Activated CD8-positive, alpha-beta memory T cell treated with anti-CD3 and anti-CD28 coated beads for 4 hours (primary cell): ENCODE results near the gene RNASEH1.
"Not testable (repeated sequence)": the region's sequence is repeated elsewhere in the genome, so short reads cannot be mapped to it uniquely, and the experiment has no call there.

ENCODE experiments used
- DNase-seq, 2 donors: peaks; one replicate each; pipeline ENCODE4 v3.0.0-alpha.2; 2020; ENCODE audit warnings: low read depth in 2 of 2

RNASEH1 gene

GRCh38 chr2:3594493-3595281, 36.6 kb upstream of the RNASEH1 start, which contains the start of gene COLEC11:
COLEC11 (plus strand) TSS chr2:3595112; CDS start chr2:3604341, 9,229 bp downstream.
- DNase-seq, result no peak

- no peak for DNase-seq
These were observed 31.0 kb upstream of the RNASEH1 start for GRCh38 chr2:3589086-3589485.

GRCh38 chr2:3588084-3588483, 30.0 kb upstream of the RNASEH1 start:
- DNase-seq, result no peak

- DNase-seq, result no peak
These were observed 29.3 kb upstream of the RNASEH1 start for GRCh38 chr2:3587432-3587831.

GRCh38 chr2:3587021-3587420, 28.9 kb upstream of the RNASEH1 start:
- no peak for DNase-seq

GRCh38 chr2:3586220-3586619, 28.1 kb upstream of the RNASEH1 start:
- no peak for DNase-seq

- no peak for DNase-seq
These were observed 27.4 kb upstream of the RNASEH1 start for GRCh38 chr2:3585261-3586109.

- no peak for DNase-seq
These were observed 26.6 kb upstream of the RNASEH1 start for GRCh38 chr2:3584608-3585260.

- no peak for DNase-seq
These were observed 25.9 kb upstream of the RNASEH1 start for GRCh38 chr2:3584076-3584475.

- DNase-seq, result no peak
These were observed 23.5 kb upstream of the RNASEH1 start for GRCh38 chr2:3581367-3582262.

- DNase-seq, result no peak
These were observed 22.3 kb upstream of the RNASEH1 start for GRCh38 chr2:3580449-3580848.

GRCh38 chr2:3578987-3579386, 20.9 kb upstream of the RNASEH1 start:
- DNase-seq, result no peak

- DNase-seq, result not testable (repeated sequence)
These were observed 18.1 kb upstream of the RNASEH1 start for GRCh38 chr2:3576263-3576630.

GRCh38 chr2:3575534-3576262, 17.6 kb upstream of the RNASEH1 start:
- no peak for DNase-seq

GRCh38 chr2:3574155-3574554, 16.0 kb upstream of the RNASEH1 start:
- DNase-seq, result no peak

GRCh38 chr2:3572620-3573019, 14.5 kb upstream of the RNASEH1 start:
- DNase-seq, result no peak

- no peak for DNase-seq
These were observed 13.2 kb upstream of the RNASEH1 start for GRCh38 chr2:3571284-3571683.

GRCh38 chr2:3569656-3570055, 11.5 kb upstream of the RNASEH1 start:
- DNase-seq, result not testable (repeated sequence)

GRCh38 chr2:3566806-3567205, 8.7 kb upstream of the RNASEH1 start:
- DNase-seq, result no peak

- DNase-seq, result no peak
These were observed 7.0 kb upstream of the RNASEH1 start for GRCh38 chr2:3565117-3565516.

GRCh38 chr2:3563521-3563976, 5.4 kb upstream of the RNASEH1 start:
- DNase-seq, result no peak
